ENCODE data around the gene PCBP1. TPM values are rescaled to one million over a fixed set of nuclear protein-coding genes. Genes with fewer than 3 reads are reported as not detected.
"Not testable (repeated sequence)": the region's sequence is repeated elsewhere in the genome, so short reads cannot be mapped to it uniquely, and the experiment has no call there.

Gene PCBP1
- total RNA-seq, 1 donor from 2014 or later, result 358 TPM

DNA sequence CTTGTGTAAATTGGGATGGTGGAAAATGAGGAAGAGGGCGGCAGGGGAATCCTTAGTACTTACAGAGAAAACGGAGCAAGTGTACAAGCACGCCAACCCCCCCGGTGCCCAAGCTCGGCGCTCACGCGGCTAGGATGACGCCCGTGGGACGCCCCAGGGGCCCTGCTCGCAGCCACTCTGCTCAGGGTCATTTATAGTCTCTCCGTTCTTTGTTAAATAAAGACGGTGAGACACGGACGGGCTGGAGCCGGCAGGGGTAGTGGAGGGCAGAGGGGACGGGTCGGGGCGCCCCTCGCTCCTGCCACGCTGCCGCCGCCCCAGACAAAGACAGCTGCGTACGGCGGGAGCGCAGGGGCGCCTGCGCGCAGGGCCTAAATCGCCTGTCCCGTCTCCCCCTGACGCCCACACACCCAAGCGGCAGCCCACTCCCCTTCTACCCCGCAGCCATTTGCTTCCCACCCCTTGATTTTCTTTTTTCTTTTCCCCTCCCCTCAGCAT is 37.8 kb downstream of the PCBP1 start:
- DNase-seq (ENCODE audit: low spot score), result peak; percentile 58

DNA sequence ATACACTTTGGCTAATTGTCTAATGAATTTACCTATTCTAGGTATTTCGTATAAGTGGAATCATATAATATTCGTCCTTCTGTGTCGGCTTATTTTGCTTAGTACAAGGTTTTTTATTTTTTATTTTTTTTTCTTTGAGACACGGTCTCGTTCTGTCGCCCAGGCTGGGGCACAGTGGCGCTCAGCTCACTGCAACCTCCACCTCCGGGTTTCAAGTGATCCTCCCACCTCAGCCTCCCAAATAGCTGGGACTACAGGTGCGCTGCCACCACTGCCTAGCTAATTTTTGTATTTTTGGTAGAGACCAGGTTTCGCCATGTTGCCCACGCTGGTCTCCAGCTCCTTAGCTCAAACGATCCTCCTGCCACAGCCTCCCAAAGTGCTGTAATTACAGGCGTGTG is 38.2 kb downstream of the PCBP1 start:
- no peak for DNase-seq (ENCODE audit: low spot score)

DNA sequence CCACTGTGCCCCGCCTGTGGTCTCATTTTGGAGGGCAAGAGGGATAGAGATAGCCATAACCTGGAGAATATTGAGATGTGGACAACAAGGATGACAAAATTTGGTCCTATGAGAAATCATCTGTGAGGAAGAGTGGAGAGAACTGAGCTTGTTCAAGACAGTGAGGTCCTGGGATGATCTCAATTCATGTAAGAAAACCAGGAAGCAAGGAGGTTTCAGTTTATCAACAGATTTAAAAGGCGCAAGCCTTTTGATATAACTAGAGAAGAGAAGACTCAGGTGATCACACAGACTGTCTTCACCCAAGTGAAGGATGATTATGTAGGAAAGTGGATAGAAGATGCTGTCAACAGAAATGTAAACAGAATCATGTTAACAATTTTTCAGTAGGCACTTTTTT is 39.1 kb downstream of the PCBP1 start:
- DNase-seq (ENCODE audit: low spot score), result no peak

DNA sequence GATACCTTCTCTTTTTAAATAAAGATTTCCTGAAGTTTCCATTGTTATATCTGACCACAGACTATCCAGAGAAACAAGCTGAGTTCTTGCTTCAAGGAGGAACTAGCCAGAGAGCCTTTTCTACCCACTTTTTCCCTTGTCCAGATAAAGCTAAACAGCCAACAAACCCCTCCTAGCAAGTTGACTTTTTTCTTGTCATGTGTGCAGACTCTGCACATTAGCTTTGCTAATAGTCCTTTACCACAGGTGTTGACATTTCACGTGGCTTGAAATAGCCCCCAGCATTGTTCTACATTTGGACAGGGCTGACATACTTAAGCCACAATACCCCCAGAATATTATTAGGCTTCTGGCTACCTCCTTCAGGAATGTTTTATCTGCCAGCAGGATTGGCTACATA is 40.7 kb downstream of the PCBP1 start:
- DNase-seq (ENCODE audit: low spot score), result no peak

DNA sequence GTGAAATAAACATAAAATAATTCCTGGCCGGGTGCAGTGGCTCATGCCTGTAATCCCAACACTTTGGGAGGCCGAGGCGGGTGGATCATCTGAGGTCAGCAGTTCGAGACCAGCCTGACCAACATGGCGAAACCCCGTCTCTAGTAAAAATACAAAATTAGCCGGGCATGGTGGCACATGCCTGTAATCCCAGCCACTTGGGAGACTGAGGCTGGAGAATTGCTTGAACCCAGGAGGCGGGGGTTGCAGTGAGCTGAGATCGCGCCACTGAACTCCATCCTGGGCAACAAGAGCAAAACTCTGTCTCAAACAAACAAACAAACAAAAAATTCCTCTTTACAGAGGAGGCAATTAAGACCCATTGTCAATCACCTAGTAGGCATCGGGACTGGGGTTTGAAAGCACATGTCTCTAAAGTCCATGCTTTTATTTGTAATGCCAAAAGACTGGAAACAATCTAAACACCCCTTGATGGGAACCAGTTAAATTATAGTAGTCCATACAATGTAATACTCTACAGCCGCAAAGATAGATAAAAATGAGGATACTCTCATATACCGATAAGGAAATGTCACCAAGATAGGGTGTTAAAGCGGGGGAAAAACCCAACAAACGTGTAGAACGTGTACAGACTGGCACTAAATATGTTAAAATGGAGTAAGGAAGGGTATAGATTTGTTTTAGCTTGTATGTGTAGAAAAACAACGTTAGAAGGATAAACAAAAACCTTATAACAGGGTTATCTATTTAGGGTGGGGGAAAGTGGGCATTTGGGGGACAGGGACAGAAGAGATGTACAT is 44.3 kb downstream of the PCBP1 start:
- DNase-seq (ENCODE audit: low spot score), result not testable (repeated sequence)

DNA sequence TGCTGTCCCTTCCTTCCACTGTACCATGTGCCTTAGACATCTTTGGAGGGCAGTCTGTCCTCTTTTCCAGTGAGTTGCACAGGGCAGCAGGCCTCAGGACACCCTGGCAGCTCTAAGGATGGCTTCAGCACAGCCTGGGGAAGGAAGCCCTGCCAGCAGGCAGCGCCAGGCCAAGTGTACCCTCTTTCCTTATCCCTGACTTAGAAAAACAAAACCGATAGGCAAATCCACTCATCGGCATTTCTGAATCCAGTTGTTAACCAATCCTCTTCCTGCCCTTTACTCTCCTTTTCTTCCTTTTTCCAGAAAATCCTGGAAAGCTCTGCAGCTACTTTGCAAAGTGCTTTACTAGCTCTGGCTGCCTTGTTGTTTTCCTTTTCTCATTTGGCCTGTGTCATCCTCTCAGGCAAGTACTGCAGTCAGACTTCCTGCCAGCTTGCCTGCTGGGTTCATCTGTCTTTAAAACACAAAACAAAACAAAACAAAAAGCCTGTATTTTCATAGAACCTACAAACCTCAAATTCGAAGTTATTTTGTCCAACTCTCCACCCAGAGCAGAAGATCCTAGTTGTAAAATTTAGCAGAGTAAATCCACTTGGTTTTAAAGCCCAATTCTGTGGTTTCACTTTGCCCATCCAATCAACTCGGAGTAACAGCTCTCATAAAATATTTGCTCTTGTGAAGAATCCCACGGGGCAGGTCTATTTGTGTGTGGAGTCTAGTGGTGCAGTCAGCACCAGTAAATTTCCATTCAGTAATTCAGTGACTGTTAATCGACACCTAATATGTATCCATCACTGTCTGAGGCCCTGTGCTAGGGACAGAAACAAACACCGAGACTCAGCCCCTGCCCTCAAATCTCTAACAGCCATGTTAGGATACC is 45.2 kb downstream of the PCBP1 start:
- DNase-seq (ENCODE audit: low spot score), result no peak

DNA sequence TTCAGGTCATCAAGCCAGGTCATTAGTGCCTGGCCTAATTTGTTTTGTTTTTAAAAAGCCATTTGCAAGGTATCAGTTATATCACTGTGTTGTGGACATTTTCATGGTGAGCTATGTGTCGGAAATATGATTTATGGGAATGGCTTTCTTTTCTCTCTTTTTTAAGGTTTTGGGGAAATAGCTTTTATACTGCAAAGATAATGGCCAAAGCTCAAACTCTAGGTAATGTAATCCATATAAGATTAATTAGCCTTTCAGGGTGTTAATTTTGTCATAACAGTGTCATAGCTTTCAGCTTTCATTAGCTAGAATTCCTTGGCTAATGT is 45.8 kb downstream of the PCBP1 start:
- DNase-seq (ENCODE audit: low spot score), result no peak

DNA sequence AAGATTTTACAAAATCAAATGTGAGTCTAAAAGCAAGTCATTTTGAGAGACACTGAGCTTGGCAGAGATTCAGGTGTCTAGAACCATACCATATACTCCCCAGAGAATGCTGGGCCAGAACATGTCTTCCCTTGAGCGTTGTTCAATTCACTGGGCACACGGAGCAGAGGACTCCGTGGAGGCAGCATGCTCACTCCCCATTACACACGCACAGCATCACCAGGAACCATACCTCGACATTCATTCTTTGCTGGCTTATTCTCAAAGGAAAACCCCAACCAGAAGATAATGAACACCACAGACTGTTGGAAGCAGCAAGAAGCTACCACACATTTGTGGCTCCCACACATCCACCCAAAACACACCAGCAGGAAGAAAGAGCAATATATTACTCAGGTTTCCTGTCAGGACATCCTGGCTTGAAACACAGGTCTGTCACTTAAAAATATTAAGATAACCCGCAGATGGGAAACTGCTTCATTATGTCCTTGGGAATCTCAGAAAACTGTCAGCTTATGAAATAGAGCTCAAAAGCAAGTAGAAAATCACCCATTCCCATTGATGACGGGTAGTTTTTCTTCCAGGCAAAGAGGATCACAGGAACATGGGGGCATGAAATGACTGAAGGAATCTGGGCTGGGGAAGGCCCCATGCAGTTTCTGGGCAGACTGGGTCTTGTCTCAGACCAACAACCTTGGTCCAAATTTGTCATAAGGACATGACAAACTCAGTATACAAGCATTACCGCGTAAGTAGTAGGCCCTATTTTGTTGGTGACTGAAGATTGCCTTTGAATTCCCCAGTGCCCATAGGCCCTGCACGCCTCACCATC is 46.4 kb downstream of the PCBP1 start:
- no peak for DNase-seq (ENCODE audit: low spot score)

DNA sequence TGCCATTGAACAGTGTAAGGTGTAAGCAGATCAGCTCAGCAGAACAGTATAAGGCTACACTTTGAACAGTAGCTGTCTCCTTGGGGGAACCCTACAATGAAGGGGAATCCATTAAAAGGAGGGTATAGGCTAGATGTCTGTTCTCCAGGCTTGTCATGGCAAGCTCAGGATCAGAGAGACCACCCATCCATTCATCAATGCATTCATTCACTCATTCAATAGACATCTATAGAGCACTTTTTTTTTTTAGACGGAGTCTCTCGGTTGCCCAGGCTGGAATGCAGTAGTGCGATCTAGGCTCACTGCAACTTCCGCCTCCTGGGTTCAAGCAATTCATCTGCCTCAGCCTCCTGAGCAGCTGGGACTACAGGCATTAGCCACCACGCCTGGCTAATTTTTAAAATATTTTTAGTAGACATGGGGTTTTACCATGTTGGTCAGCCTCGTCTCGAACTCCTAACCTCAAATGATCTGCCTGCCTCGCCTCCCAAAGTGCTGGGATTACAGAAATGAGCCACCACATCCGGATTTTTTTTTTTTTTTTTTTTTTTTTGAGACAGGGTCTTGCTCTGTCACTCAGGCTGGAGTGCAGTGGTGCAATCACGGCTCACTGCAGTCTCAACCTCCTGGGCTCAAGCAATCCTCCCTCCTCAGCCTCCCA is 47.2 kb downstream of the PCBP1 start:
- DNase-seq (ENCODE audit: low spot score), result not testable (repeated sequence)

Other genes starting within 250 kb of the PCBP1 start
- gene SNRNP27, start 193.5 kb upstream of the PCBP1 start, total RNA-seq, result 43.4 TPM
- 13.7 TPM for gene MXD1, start 172.4 kb upstream of the PCBP1 start, total RNA-seq
- 1.1 TPM for gene ASPRV1, start 125.8 kb upstream of the PCBP1 start, total RNA-seq
- gene C2orf42, start 103.5 kb downstream of the PCBP1 start, total RNA-seq, result 22.6 TPM
- 124 TPM for gene TIA1, start 161.2 kb downstream of the PCBP1 start, total RNA-seq
- 111 TPM for gene PCYOX1, start 170.7 kb downstream of the PCBP1 start, total RNA-seq
- gene SNRPG, start 206.3 kb downstream of the PCBP1 start, total RNA-seq, result 86.9 TPM
- gene FAM136A, start 214.6 kb downstream of the PCBP1 start, total RNA-seq, result 22.0 TPM

All from mucosa of gallbladder (tissue), 1 donor.